Fibroblast of gingiva (primary cell): ENCODE data around the gene KCNK5.

ENCODE experiments used
- DNase-seq: peaks from one replicate; pipeline ENCODE4 v3.0.0-alpha.2; 2011; ENCODE audit warnings: low read depth

KCNK5 gene

DNA sequence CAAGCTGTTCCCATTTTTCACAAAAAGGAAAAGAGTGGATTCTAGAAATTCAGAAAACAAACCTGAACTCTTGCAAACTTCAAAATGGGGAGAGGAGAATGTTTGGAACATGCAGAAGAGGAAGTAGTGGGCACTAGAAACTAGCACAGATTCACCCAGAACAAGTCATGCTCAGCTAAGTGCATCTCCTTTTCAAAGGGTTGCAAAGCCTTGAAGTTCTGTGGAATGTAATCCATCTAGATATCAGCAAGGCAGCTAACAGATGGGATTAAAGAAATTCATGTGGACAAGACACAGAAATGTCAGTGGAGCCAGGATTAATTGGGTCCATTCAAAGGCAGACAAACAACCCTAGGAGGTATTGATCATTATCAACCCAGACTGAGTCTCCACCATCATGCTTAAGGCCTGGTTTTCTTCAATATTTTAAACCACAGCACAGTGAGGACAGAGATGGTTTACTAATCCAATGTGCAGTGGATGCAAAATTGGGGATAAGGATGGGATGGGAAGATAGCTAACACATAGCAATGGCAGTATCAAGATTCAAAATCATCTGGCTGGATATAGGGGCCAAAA is 31.3 kb downstream of the KCNK5 start:
- DNase-seq, result no peak

DNA sequence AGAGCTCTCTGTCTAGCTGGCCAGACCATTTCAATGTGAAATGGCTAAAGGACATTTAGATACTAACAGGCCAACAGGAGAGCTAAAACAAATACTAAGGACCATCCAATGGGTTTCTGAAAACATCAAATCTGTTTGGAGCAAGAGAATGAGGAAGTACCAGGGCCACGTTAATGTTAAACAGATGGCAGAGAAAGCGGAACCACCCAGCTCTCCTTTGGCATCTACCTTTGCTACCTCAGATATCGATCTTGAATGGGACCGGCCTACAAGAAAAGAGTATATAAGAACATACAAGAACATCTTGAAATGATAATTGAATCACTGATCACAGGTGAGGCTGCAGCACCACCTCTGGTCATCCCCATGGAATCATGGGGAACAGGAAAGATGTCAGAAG is 31.8 kb downstream of the KCNK5 start:
- DNase-seq, result no peak

DNA sequence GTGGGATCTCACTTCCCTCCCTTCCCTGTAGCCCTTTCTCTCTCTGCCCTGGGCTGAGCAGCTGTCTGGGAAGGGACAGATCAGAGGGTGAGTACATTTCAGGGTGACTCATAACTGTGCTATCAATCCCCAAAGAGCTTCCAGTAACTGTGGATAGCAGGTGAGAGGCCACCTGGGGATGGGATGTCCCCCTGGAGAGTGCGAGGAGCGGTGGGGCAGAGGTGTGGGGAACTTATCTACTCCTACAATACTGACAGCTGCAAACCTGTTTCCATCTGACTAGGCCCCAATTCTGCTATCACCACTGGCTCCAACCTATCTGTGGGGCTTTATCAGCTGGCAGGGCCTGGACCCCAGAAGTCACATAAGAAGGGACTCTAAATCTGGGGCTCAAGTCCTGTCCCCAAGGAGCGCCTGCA is 32.6 kb downstream of the KCNK5 start:
- DNase-seq, result no peak

DNA sequence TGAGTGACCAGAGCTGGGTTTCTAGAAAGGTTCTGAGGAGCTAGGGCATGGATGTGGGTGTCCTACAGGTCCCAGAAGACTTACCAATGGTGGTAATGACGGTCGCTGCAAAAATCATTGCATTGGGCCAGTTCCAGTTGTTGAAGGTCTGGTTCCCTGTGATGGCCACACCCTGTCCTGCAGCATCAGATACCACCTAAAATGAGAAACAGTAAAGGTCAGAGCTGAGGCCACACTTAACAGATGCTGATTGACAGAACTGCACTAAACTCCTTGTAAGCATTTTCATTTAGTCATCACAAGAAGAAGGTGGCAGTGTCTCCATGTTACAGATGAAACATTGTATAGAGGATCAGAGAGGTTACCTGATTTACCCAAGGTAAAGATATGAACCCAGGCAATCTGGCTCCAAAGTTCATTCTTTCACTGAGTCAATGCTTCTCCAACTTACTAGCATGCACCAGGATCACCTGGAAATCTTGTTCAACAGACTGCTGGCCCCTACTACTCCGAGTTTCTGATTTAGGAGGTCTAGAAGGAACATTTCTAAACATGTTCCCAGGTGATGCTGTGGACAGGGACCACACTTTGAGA is 33.4 kb downstream of the KCNK5 start:
- no peak for DNase-seq

GRCh38 chr6:39194466-39194865 is 34.8 kb downstream of the KCNK5 start:
- DNase-seq, result no peak

- DNase-seq, result no peak
These were observed 36.0 kb downstream of the KCNK5 start for GRCh38 chr6:39193201-39193791.

DNA sequence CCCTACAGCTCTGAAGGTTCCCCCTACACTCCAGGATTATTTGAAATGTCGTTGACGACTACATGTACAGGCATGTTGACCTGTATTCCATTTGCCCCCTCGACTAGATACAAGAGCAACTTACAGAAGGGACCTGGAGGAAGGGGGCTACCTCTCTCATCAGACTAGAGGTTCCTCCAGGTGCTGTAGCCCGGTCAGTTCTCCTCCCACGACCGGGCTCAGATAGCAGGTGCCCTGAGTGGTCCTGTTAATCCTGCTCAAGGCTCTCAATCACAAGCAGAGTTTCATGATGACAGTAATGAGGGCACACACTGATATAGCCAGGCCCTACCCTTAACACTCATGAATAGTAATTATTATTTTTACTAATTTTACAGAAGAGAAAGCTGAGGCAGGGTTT is 36.5 kb downstream of the KCNK5 start:
- no peak for DNase-seq

GRCh38 chr6:39191236-39191930 is 37.9 kb downstream of the KCNK5 start:
- no peak for DNase-seq

- DNase-seq, result no peak
These were observed 38.6 kb downstream of the KCNK5 start for GRCh38 chr6:39190545-39191235.

- no peak for DNase-seq
These were observed 39.2 kb downstream of the KCNK5 start for GRCh38 chr6:39189915-39190544.

DNA sequence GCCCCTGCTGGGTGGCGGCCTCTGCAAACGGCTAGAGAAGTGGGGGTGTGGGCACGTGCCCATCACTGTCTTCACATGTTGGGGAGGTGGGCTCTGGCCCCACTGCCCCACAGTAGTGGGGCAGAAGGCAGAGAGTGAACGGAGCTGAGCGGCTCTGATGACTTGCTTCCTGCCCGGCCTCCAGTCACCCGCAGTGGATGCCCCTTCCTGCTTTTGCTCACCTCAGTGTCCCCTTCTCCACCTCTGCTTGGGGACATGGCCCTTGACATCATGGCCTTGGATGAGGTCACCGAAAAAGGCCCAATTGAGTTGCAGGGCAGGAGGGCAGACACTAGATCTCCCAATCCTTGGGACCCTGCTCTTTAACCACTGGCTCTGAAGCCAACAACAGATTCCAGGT is 40.1 kb downstream of the KCNK5 start:
- DNase-seq, result no peak

DNA sequence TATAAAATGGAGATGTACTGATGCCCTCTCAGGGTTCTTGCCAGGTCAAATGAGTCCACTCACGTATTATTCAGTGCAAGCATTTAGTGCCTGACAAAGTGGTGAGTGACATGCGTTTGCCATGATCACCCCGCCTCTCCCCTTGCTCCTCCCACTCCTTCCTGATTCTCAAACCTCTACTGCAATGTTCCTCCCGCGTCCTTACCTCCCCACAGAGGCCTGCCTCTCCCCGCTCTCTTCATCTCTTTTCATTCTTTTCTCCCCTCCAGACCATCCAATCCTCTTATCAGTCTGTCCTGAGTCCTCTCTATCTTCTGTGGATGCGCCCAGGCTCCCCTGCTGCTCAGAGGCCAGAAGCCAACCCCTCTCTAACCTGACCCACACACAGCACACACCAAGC is 40.7 kb downstream of the KCNK5 start:
- DNase-seq, result no peak

DNA sequence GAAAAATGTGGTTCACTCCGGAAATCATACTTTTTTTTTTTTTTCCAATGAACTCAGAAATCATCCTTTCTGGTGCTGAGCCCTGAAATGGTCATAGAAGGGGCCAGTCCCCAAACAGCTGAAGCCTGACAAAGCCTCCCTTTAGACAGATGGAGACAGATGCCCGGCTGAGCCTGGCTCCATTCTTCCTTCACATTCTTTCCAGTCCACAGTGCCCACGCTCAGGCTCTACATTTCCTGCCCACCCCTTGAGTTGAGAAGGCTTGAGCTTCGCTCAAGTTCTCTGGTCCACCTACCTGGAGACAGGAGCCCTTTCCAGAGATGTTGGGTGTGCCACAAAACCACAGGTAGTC is 41.2 kb downstream of the KCNK5 start:
- no peak for DNase-seq

GRCh38 chr6:39184906-39185580 is 44.2 kb downstream of the KCNK5 start:
- no peak for DNase-seq

DNA sequence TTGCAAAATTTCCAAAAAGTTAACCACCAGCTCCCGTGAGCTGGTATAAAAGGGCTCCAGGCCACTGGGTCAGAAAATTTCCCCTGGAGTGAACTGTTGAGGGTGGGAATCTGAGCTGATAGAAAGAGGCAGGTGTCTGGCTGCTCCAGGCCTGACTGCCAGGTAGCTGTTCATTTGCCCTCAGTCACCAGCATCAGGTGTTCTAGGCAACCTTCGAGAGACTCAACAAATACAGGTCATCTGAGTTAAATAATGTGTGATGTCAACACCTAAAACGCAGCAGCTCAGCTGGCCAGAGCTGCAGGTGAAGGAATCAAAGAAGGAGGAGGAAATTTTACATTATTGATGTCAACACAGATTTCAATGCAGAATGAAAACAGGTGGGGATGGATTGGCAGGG is 46.7 kb downstream of the KCNK5 start:
- no peak for DNase-seq

DNA sequence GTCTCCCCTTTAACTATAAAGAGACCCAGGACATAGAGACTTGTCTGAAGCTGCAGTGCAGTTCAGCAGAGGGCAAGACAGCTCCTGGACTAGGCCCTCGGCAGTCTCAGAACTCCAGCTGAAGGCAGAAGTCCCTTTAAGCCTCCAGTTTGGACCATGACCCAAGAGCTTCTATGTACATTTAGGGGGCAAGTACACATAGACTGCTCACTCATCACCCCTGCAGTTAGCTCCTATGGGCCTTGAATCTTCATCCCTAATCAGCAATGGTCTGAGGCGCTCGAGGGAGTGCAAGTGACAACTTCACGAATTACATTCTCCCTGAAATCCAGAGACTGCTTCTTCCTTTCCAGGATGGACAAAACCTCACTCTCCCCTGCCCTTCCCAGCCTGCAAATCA is 47.4 kb downstream of the KCNK5 start:
- no peak for DNase-seq

DNA sequence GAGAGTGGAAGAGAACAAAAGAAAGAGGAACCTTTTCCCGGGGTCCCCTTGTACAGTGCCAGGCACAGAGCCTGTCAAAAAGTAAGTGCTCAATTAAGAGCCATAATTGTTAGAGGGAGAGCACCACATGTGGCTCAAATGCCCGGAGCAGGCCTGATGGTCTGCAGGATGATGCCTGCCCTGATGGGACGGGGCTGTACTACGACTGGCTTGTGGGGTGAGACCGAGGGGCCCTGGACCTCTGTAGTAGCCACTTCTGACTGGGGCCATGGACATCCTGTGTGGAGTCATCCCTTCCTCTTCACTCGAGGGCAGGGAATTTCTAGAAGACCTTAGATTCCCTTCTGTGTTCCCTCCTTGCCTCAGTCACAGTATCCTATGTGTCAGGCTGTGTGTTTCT is 47.9 kb downstream of the KCNK5 start:
- DNase-seq, result no peak

DNA sequence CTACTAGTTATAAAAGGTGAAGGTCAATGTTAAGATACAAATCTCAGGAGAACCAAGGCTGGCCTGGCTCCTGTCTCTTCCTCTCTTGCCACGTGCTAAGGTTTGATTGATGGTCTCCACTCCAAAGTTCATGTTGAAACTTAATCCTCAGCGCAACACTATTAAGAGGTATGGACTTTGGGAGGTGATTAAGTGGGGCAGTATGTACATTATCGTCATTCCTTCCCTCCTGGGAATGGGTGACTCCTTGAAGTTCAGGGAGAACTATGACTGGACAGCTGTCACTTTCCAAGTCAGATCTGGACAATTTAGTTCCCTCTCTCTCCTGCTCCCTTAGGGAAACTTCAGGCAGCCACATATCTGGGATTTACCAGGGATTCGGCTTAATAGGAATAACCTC is 50.5 kb downstream of the KCNK5 start:
- no peak for DNase-seq

- no peak for DNase-seq
These were observed 51.0 kb downstream of the KCNK5 start for GRCh38 chr6:39178235-39178634.

GRCh38 chr6:39177130-39177529 is 52.1 kb downstream of the KCNK5 start:
- DNase-seq, result no peak

GRCh38 chr6:39173270-39173669 is 56.0 kb downstream of the KCNK5 start:
- no peak for DNase-seq

DNA sequence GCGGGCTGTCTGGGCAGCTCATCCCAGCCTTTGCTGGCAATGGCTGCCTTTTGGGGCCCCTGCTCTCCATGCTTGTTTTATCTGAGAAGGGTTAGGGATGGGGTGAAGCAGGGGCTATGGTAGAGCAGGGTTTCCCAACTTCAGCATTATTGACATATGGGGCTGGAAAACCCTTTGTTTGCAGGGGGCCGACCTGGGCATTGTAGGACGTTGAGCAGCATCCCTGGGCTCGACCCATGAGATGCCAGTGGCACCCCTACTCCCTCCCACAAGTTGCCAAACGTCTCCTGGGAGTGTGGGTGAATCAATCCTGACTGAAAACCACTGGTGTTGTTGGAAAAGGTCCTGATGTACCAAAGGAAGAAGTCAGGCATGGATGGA is 56.9 kb downstream of the KCNK5 start:
- DNase-seq, result no peak
